Liver (tissue), 3 donors: ENCODE data around the gene UBE2L3.

Experiments used
- ATF3 ChIP-seq: IDR thresholded peaks from 2 replicates; pipeline ENCODE4 v1.6.1; 2016; ENCODE audit warnings: antibody characterized with exemption
- EGR1 ChIP-seq, 2 donors: IDR thresholded peaks; 2 replicates each; pipeline ENCODE4 v1.6.1; 2016 to 2018; ENCODE audit warnings: antibody characterized with exemption in 2 of 2, low read depth in 2 of 2
- FOXA1 ChIP-seq: IDR thresholded peaks from 2 replicates; pipeline ENCODE4 v1.6.1; 2016; ENCODE audit warnings: antibody characterized with exemption
- GABPA ChIP-seq, 2 donors: IDR thresholded peaks in 1 of 2; conservative IDR thresholded peaks in 1 of 2; 2 replicates each; pipeline ENCODE4 v1.6.1; 2016; ENCODE audit warnings: antibody characterized with exemption in 2 of 2, mild to moderate bottlenecking in 1 of 2, moderate library complexity in 1 of 2
- HNF4A ChIP-seq, 2 donors: conservative IDR thresholded peaks; 2 replicates each; pipeline ENCODE4 v1.6.1; 2016; ENCODE audit warnings: antibody characterized with exemption in 2 of 2, mild to moderate bottlenecking in 2 of 2
- JUND ChIP-seq, 2 donors: IDR thresholded peaks; 2 replicates each; pipeline ENCODE4 v1.6.1; 2016; ENCODE audit warnings: antibody characterized with exemption in 2 of 2
- MAX ChIP-seq: IDR thresholded peaks from 2 replicates; pipeline ENCODE4 v1.6.1; 2016; ENCODE audit warnings: antibody characterized with exemption
- RAD21 ChIP-seq, 2 donors: IDR thresholded peaks; 2 replicates each; pipeline ENCODE4 v1.6.1; 2016; ENCODE audit warnings: antibody characterized with exemption in 2 of 2, mild to moderate bottlenecking in 2 of 2
- RXRA ChIP-seq, 2 donors: IDR thresholded peaks; 2 replicates each; pipeline ENCODE4 v1.6.1; 2017 to 2018; ENCODE audit warnings: antibody characterized with exemption in 2 of 2, mild to moderate bottlenecking in 1 of 2
- SP1 ChIP-seq: IDR thresholded peaks from 2 replicates; pipeline ENCODE4 v1.6.1; 2018; ENCODE audit warnings: antibody characterized with exemption, mild to moderate bottlenecking
- TF ChIP-seq, protein P1 (sequence below): fragments of 150-350 bp; IDR thresholded peaks from 2 replicates; pipeline ENCODE4 v1.5.1; 2017; ENCODE audit warnings: improper control_type of control experiment, low read depth, low read length; ENCODE audit not compliant: missing input control
- TF ChIP-seq, protein P2 (sequence below): IDR thresholded peaks from 2 replicates; pipeline ENCODE4 v1.6.1; 2016; ENCODE audit warnings: antibody characterized with exemption, mild to moderate bottlenecking
- TF ChIP-seq, protein P3 (sequence below): IDR thresholded peaks from 2 replicates; pipeline ENCODE4 v1.6.1; 2016; ENCODE audit warnings: antibody characterized with exemption
- donor health status: healthy.
- donor health status: healthy.

GRCh38 chr22:21602579-21602978 lies 35.1 kb downstream of the UBE2L3 start:
- TF ChIP-seq, protein P1, sequence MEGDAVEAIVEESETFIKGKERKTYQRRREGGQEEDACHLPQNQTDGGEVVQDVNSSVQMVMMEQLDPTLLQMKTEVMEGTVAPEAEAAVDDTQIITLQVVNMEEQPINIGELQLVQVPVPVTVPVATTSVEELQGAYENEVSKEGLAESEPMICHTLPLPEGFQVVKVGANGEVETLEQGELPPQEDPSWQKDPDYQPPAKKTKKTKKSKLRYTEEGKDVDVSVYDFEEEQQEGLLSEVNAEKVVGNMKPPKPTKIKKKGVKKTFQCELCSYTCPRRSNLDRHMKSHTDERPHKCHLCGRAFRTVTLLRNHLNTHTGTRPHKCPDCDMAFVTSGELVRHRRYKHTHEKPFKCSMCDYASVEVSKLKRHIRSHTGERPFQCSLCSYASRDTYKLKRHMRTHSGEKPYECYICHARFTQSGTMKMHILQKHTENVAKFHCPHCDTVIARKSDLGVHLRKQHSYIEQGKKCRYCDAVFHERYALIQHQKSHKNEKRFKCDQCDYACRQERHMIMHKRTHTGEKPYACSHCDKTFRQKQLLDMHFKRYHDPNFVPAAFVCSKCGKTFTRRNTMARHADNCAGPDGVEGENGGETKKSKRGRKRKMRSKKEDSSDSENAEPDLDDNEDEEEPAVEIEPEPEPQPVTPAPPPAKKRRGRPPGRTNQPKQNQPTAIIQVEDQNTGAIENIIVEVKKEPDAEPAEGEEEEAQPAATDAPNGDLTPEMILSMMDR = no peak
- TF ChIP-seq ATF3 (no peak), GABPA (IDR thresholded peaks at IDR 0.05 in 1 of 2, conservative IDR thresholded peaks at IDR 0.05 in 1 of 2) (no peak), FOXA1 (no peak), MAX (no peak), EGR1 (IDR thresholded peaks at IDR 0.05; ENCODE audit: low read depth in 2 of 2) (no peak), RAD21 (IDR thresholded peaks at IDR 0.05) (no peak), HNF4A (conservative IDR thresholded peaks at IDR 0.05) (no peak), RXRA (IDR thresholded peaks at IDR 0.05) (no peak), JUND (IDR thresholded peaks at IDR 0.05) (no peak), SP1 (no peak)
- TF ChIP-seq, protein P2, sequence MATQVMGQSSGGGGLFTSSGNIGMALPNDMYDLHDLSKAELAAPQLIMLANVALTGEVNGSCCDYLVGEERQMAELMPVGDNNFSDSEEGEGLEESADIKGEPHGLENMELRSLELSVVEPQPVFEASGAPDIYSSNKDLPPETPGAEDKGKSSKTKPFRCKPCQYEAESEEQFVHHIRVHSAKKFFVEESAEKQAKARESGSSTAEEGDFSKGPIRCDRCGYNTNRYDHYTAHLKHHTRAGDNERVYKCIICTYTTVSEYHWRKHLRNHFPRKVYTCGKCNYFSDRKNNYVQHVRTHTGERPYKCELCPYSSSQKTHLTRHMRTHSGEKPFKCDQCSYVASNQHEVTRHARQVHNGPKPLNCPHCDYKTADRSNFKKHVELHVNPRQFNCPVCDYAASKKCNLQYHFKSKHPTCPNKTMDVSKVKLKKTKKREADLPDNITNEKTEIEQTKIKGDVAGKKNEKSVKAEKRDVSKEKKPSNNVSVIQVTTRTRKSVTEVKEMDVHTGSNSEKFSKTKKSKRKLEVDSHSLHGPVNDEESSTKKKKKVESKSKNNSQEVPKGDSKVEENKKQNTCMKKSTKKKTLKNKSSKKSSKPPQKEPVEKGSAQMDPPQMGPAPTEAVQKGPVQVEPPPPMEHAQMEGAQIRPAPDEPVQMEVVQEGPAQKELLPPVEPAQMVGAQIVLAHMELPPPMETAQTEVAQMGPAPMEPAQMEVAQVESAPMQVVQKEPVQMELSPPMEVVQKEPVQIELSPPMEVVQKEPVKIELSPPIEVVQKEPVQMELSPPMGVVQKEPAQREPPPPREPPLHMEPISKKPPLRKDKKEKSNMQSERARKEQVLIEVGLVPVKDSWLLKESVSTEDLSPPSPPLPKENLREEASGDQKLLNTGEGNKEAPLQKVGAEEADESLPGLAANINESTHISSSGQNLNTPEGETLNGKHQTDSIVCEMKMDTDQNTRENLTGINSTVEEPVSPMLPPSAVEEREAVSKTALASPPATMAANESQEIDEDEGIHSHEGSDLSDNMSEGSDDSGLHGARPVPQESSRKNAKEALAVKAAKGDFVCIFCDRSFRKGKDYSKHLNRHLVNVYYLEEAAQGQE = no peak
- TF ChIP-seq, protein P3, sequence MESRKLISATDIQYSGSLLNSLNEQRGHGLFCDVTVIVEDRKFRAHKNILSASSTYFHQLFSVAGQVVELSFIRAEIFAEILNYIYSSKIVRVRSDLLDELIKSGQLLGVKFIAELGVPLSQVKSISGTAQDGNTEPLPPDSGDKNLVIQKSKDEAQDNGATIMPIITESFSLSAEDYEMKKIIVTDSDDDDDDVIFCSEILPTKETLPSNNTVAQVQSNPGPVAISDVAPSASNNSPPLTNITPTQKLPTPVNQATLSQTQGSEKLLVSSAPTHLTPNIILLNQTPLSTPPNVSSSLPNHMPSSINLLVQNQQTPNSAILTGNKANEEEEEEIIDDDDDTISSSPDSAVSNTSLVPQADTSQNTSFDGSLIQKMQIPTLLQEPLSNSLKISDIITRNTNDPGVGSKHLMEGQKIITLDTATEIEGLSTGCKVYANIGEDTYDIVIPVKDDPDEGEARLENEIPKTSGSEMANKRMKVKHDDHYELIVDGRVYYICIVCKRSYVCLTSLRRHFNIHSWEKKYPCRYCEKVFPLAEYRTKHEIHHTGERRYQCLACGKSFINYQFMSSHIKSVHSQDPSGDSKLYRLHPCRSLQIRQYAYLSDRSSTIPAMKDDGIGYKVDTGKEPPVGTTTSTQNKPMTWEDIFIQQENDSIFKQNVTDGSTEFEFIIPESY = no peak
